NK-92 (cell line): ENCODE measurements around the gene C4orf50.

Experiments used
- DNase-seq: peaks from one replicate; lab custom pipeline; 2025; ENCODE audit not compliant: unreplicated experiment; lab: John Stamatoyannopoulos, UW

The C4orf50 gene

DNA sequence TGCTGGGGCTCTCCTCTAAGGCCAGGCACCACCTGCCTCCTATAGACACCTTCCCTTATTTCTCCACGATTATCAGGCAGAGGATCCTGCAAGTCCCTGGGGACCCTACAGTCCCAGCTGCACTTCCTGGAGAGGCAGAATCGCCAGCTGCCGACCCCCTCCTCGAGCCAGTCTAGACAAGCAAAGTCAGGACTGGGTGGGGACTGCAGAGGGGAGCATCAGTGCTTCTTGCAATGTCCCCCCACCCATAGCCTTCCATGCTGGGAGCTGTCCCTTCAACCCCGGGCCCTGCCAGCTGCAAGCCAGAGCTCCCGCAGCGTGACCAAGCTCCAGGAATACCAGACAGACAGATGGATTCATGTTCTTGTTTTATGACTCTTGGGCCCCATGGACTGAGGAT, 124.0 kb downstream of the C4orf50 start:
- no peak for DNase-seq

GRCh38 chr4:5893591-5893990, 124.6 kb downstream of the C4orf50 start:
- no peak for DNase-seq

GRCh38 chr4:5893004-5893580, 125.1 kb downstream of the C4orf50 start, which contains the start of gene CRMP1:
Gene CRMP1 (minus strand): TSS chr4:5893086. CDS start chr4:5892969, 117 bp downstream.
- no peak for DNase-seq

GRCh38 chr4:5892323-5893003, 125.8 kb downstream of the C4orf50 start:
- DNase-seq, result no peak

- no peak for DNase-seq
These were observed 126.5 kb downstream of the C4orf50 start for GRCh38 chr4:5891563-5892322.

DNA sequence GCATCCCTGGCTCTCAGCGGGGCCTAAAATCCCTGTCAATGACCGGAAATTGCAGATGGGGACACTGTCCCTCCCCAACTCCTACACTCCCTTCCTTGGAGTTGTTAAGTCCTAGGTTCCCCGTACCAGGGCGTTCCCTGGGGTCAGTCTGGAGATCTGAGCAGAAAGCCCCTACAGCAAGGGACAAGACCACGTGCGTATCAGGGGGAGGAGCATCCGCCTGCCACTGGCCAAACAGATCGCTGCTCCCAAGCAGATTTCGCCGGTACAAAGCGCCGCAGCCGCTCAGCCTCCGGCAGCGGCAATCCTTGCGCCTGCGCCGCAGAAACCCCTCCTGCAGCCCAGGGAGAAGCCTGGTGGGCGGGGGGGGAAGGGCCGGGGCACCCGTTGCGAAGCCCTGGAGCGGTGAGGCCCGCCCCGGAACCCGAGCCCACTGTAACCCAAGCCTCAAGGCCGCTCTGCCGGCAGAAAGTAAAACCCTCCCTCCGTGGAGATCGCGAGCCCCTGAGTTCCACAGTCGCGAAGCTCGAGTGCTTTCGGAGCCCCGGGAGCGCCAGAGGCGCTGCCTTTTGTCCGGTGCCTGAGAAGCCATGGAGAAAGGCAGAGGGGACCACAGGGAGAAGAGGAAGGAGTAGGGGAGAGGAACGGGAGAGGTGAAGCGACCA, 128.0 kb downstream of the C4orf50 start:
- no peak for DNase-seq

GRCh38 chr4:5889002-5889696, 129.1 kb downstream of the C4orf50 start:
- no peak for DNase-seq

DNA sequence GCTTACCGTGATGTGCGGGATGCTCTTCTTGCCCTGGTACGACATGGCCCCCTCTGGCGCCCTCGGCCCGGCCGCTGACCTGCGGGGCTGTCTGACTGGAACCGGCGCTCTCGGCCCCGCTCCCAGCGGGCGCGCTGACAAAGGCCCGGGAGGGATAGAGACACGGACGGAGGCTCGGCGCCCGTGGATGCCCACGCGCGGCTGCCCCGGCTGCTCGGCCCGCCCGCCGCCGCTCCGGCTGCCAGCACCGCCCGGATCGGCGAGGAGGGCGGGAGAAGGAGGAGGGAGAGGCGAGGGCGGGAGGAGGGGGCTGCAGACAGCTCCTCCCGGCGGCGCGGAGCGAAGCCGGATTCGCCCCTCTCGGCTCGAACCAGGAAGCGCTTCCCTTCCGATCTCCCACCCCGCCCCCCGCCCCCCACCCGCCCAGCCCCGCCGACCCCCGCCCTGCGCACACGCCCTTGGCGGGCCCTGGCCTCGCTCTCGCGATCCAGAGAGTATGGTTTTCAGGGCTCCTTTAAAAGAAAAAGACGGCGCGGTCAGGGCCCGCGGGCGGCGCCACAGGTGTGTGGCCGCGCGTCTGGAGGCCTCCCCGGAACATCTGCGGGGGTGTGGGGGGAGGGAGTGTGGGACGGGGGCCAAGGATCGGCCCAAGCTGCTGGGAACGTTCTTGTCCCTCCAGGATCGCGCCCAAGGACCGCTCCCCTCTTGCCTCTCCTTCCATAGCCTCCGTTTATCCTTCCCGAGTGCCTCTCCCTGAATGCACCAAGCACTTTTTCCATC, 129.8 kb downstream of the C4orf50 start:
- no peak for DNase-seq

- no peak for DNase-seq
These were observed 130.6 kb downstream of the C4orf50 start for GRCh38 chr4:5887361-5888221.

DNA sequence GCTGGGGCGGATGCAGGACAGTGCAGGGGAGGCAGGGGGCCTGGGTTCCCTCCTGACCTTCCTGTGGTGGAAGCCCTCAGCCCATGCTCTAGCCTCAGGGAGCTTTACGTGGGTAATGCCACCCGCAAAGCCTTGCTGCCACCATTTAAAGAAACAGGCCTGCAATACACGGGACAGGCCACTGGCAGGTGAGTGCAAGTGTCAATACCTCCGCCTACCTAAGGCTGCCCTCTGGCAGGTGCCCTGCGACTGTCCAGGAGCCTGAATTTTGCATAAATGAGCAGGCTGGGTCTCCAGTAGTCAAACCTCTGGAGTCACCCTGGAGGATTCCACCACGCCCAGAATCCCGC, 131.2 kb downstream of the C4orf50 start:
- DNase-seq, result no peak

DNA sequence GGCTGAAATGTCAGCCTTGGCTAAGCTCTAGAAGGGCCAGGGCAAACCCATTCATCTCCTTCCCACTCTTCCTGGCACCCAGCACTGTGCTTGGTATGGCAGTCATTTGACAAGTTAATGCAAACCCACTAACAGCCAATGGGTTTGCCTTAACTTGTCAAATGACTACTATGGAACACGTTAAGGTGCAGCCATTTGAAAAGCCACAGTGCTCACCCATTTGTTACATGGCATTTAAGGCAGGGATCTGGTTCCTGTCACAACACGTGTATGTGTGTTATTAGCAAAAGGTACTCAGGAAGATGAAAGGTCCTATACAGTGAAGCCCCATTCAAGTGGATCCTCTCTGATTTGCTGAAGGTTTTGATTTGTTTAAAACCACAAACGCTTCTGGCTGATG, 132.5 kb downstream of the C4orf50 start:
- DNase-seq, result no peak

GRCh38 chr4:5884796-5885195, 133.4 kb downstream of the C4orf50 start:
- no peak for DNase-seq

- no peak for DNase-seq
These were observed 134.3 kb downstream of the C4orf50 start for GRCh38 chr4:5883916-5884315.

DNA sequence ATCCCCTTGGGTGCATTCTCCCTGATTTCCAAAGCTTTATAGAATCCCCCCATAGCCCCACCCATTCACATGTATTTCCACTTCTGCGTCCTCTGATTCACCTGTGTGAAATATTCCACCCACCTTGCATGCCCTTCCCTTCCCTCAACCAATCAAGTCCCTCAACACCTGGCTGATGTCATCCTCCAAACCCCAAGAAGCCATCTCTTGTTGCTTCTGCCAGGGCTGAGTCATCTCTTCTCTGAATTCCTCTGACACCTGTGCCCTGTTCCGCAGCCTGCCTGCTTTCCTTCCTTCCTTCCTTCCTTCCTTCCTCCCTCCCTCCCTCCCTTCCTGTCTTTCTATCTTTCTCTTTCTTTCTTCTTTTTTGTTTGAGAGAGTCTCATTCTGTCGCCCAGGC, 135.3 kb downstream of the C4orf50 start:
- no peak for DNase-seq

- DNase-seq, result no peak
These were observed 136.9 kb downstream of the C4orf50 start for GRCh38 chr4:5881340-5881739.

GRCh38 chr4:5878359-5878758, 139.9 kb downstream of the C4orf50 start:
- no peak for DNase-seq

- DNase-seq, result no peak
These were observed 140.8 kb downstream of the C4orf50 start for GRCh38 chr4:5877392-5877791.

GRCh38 chr4:5874811-5875449, 143.3 kb downstream of the C4orf50 start:
- no peak for DNase-seq

DNA sequence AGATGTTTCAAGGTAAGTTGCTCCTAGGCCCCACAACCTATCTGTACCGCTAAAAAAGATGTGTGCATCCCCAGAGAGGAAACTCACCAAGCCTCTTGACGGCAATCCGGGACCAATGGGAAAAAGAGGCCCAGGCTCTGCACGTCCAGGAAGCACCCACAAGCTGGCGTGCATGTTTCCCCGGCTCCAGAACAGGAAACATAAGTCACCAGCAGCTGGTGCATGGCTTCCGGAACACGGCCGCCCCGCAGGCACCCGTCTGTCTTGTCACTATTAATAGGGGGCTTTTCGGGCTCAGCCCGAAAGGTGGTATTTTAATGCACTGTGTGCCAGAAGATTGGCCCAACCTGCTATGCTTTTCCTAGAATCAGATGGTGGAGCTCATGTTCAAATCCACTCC, 147.5 kb downstream of the C4orf50 start:
- DNase-seq, result no peak
